Measurements from ENCODE around the gene PI16.

Gene PI16

DNA sequence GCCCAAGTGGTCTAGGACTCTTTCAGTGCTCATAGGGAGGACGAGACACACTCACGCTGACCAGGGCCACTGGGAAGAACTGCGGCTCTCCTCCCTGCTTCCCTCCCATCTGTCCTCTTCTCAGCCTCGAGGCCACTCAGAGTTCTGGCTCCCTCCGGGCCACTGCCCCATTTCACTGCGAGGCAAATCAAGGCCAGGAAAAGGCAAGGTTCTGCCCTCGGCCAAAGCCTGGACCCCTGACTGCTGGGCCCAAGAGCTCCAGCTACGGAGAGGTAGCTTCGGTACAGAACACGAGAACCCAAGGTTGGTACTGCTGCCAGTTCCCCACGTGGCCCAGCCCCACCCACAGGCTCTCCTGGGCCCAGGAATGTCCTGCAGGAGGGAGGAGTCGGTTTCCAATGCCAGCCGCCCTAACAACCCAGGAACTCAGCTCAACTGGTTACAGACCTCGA lies 14.7 kb downstream of the PI16 start:
- TF ChIP-seq, protein P1, sequence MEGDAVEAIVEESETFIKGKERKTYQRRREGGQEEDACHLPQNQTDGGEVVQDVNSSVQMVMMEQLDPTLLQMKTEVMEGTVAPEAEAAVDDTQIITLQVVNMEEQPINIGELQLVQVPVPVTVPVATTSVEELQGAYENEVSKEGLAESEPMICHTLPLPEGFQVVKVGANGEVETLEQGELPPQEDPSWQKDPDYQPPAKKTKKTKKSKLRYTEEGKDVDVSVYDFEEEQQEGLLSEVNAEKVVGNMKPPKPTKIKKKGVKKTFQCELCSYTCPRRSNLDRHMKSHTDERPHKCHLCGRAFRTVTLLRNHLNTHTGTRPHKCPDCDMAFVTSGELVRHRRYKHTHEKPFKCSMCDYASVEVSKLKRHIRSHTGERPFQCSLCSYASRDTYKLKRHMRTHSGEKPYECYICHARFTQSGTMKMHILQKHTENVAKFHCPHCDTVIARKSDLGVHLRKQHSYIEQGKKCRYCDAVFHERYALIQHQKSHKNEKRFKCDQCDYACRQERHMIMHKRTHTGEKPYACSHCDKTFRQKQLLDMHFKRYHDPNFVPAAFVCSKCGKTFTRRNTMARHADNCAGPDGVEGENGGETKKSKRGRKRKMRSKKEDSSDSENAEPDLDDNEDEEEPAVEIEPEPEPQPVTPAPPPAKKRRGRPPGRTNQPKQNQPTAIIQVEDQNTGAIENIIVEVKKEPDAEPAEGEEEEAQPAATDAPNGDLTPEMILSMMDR (conservative IDR thresholded peaks at IDR 0.05; ENCODE audit: low read depth, low read length): no peak

GRCh38 chr6:36969988-36970891 lies 15.7 kb downstream of the PI16 start:
- TF ChIP-seq, protein P1 (conservative IDR thresholded peaks at IDR 0.05; ENCODE audit: low read depth, low read length): no peak
- DNase-seq (ENCODE audit: low read depth): no peak

More for the DNA sequence above, 14.7 kb downstream of the PI16 start:
- DNase-seq (ENCODE audit: low read depth): no peak
- no peak overlapping the region for H3K4me3 ChIP-seq (ENCODE audit: low read depth, low read length)

DNA sequence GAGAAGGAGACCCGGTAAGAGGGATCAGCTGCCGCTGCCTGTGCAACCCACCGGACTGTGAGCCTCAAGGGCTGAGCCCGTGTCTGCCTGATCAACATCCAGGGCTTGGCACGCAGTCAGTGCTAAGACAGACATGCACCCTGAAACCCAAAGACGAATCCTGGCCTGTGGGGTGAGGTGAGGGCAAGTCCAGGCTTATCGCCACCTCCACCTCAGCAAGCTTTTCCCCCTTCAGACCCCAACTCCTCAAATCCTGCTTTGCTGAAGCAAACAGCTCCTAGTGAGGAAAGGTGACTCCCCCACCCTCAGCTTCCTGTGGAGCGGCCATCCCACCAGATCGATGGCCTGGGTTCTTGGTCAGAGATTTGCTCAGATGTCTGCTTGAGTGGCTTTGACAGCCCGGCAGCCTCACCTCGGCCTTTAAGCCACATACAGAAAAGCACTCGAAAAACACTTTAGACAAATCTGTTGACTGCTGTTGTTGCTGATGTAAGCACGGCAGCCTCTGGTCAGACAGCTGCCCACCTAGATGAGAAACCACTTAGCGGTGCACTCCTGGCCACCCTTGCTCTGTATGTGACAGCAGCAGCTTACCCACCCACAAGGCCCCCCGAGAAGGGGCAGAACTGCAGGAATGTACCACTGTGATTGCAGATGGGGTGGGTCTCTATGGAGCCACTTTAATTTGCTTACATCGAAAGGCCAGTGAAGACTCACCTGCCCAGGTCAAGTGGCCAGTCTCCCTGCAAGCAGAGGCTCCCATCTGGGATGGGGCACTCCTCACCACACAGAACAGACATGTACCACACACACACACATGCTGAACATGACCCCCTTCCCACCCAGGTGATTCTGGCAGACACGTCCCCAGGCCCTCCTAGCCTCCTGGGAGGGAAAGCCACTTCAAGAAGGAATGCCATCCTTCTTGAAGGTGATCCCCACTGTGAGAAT lies 16.6 kb downstream of the PI16 start:
- no peak for DNase-seq (ENCODE audit: low read depth)
- TF ChIP-seq, protein P1 (conservative IDR thresholded peaks at IDR 0.05; ENCODE audit: low read depth, low read length): no peak
- no peak overlapping the region for H3K4me3 ChIP-seq (ENCODE audit: low read depth, low read length)

More at GRCh38 chr6:36969988-36970891, 15.7 kb downstream of the PI16 start:
- H3K4me3 ChIP-seq (ENCODE audit: low read depth, low read length): no peak overlapping the region

- H3K4me3 ChIP-seq (ENCODE audit: low read depth, low read length): no peak overlapping the region
- no peak for DNase-seq (ENCODE audit: low read depth)
- TF ChIP-seq, protein P1 (conservative IDR thresholded peaks at IDR 0.05; ENCODE audit: low read depth, low read length): no peak
Observed at GRCh38 chr6:36971921-36972673, 17.6 kb downstream of the PI16 start.

DNA sequence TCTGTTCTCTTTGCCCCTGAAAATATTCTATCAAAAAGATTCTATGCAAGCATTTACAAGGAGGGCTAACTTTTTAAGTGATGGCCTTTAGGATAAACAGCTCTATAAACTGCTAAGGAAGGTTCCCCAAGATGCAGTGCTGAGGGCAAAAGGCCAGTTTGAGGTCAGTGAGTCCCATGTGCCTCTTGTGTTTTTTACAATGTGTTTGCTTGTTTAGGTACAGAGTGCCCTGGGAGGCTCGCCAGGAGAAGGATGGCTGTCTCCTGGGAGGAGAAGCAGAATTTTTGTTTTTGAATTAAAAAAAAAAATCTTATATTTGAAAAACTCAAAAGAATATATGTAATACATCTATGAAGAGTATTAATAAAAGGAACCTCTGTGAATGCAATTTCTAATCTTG lies 18.7 kb downstream of the PI16 start:
- no peak overlapping the region for H3K4me3 ChIP-seq (ENCODE audit: low read depth, low read length)
- no peak for DNase-seq (ENCODE audit: low read depth)
- TF ChIP-seq, protein P1 (conservative IDR thresholded peaks at IDR 0.05; ENCODE audit: low read depth, low read length): no peak

- TF ChIP-seq, protein P1 (conservative IDR thresholded peaks at IDR 0.05; ENCODE audit: low read depth, low read length): no peak
- no peak for DNase-seq (ENCODE audit: low read depth)
- H3K4me3 ChIP-seq (ENCODE audit: low read depth, low read length): no peak overlapping the region
Observed at GRCh38 chr6:36973647-36974046, 19.1 kb downstream of the PI16 start.

All from choroid plexus epithelial cell (primary cell).